Brain microvascular endothelial cell (primary cell): ENCODE measurements around the gene NUCB2.

Experiments
- DNase-seq: peaks from one replicate; pipeline ENCODE4 v3.0.0-alpha.2; 2020
- H3K27ac ChIP-seq: fragments of 250-450 bp; sonication (Bioruptor Pico); 2 replicates; pipeline ENCODE4 v1.5.1; 2020; ENCODE audit warnings: mild to moderate bottlenecking, moderate library complexity
- H3K27me3 ChIP-seq: fragments of 250-450 bp; sonication (Bioruptor Pico); replicated peaks from 2 replicates; pipeline ENCODE4 v1.5.1; 2020; ENCODE audit warnings: mild to moderate bottlenecking
- H3K36me3 ChIP-seq: fragments of 250-450 bp; sonication (Bioruptor Pico); replicated peaks from 2 replicates; pipeline ENCODE4 v1.5.1; 2020; ENCODE audit warnings: mild to moderate bottlenecking
- H3K4me3 ChIP-seq: 2 replicates; pipeline ENCODE4 v1.5.1; 2011; ENCODE audit warnings: low read depth, mild to moderate bottlenecking, control low read depth, low read length, moderate library complexity
- CTCF ChIP-seq: IDR thresholded peaks from 2 replicates; pipeline ENCODE4 v1.5.1; 2011; ENCODE audit warnings: low read depth, mild to moderate bottlenecking, moderate library complexity, low read length, control low read depth, inconsistent platforms; ENCODE audit errors: missing control alignments
- in situ Hi-C: cut with HindIII; loops from 2 replicates; pipeline ENCODE4 v1.10.0; 2017; ENCODE audit warnings: low sequenced_read_pairs, low pct_ligation_motif_present

The NUCB2 gene

DNA sequence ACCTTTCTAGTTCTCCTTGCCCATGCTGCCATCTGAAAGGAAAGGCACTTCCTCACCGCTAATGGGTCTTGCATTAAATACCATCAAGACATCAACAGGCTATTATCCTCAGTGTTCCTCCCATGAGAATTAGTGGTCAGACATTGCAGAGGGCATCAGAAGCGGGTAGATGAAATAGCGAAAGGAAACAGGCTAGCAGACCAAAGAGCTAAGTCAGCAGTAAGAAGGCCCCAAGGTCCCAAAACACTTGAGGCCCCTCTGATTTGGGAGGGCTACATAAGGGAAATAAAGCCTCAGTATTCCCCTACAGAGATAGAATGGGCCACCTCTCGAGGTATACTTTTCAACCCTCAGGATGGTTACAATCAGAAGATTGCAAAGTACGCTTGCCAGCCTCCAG is 99.0 kb downstream of the NUCB2 start:
- TF ChIP-seq CTCF = no peak
- Histone ChIP-seq H3K4me3 (no peak overlapping the region), H3K27ac (no peak overlapping the region), H3K27me3 (no peaks in the 10 kb centered on the region), H3K36me3 (peaks cover 35% of the 10 kb centered on the region)
- in situ Hi-C loops = no loop called here
- DNase-seq = no peak

DNA sequence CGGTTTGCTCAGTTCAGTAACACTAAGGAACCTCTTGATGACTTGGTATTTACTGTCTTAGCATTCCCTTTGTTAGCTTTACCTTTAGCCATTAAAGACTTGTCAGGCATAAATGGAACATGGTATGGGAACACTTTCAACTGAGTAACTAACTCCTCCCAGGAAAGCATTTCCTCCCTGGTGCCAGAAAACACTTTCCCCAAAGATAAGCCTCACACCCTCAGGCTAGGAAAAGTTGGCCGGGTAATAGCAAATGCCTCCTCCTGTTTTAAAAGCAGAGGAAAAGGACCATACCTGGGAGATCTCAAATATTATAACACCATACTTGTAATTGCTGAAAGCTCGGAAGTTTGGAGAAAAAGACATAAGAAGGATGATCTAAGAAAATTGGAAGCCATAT is 100.0 kb downstream of the NUCB2 start:
- Histone ChIP-seq H3K27ac (no peak overlapping the region), H3K4me3 (no peak overlapping the region), H3K27me3 (no peaks in the 10 kb centered on the region), H3K36me3 (peaks cover 28% of the 10 kb centered on the region)
- DNase-seq = no peak
- in situ Hi-C loops = no loop called here
- TF ChIP-seq CTCF = no peak

GRCh38 chr11:17378655-17379054 is 102.1 kb downstream of the NUCB2 start:
- no peak for DNase-seq
- H3K27ac ChIP-seq = no peak overlapping the region
- no peak for TF ChIP-seq CTCF
- in situ Hi-C loops = no loop called here
- H3K27me3 ChIP-seq = no peaks in the 10 kb centered on the region
- H3K4me3 ChIP-seq = no peak overlapping the region
- H3K36me3 ChIP-seq = peaks cover 8% of the 10 kb centered on the region

DNA sequence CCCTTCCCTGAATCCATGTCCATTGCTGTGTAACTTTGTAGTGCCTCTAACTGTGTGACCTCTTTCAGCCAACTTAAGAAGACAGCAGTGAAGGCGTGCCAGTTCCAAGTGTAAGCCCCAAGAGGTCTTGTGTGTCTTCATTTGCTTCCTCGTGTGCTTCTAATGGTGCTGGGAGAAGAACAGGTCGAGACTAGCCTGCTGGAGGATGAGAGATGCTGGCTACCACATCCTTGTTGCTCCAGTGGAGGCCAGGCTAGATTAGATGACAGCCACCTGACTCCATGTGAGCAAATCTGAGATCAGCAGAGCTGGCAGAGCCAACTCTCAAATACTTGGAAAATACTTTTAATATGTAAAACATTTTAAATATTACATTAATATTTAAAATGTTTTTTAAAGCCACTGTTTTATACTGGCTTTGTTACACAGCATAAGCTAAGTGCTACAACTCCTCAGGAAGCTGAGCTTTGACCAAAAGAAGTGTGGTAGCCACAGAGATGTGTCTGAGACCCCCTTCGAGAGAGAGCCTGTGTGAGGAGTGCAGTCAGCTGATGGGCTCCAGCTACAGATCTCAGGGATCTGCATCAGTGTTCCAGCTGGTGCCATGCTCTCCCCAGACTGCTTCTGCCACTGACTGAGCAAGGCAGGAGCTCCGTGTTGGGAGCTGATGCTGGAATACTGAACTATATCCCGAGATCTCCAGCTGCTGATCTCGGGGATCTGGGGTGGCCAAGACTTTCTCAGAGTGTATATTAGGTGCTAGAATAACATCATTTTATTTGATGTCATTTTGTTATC is 103.0 kb downstream of the NUCB2 start:
- H3K27ac ChIP-seq = no peak overlapping the region
- TF ChIP-seq CTCF = no peak
- H3K36me3 ChIP-seq = peaks cover 6% of the 10 kb centered on the region
- DNase-seq = no peak
- no peaks in the 10 kb centered on the region for H3K27me3 ChIP-seq
- H3K4me3 ChIP-seq = no peak overlapping the region
- in situ Hi-C loops = no loop called here

DNA sequence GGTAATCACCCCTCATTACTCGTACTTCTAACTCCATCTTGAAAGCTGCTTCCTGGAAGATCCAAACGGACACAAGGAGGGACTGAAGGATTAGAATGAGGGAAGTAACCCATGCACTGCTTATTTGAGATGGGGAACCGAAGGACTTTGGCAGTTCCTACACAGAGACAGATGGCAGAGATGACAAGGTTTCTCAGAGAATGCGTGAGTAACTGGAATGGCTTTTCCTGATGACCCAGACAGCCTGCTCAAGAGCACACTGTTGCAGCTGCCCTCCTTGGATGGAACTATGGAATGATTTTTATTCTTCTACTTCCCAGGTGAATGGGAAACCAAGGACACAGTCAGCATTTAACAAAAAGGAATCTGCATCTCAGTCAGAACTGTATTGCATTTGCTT is 104.6 kb downstream of the NUCB2 start:
- in situ Hi-C loops = no loop called here
- Histone ChIP-seq H3K4me3 (no peak overlapping the region), H3K36me3 (no peaks in the 10 kb centered on the region), H3K27ac (no peak overlapping the region), H3K27me3 (no peaks in the 10 kb centered on the region)
- peak; percentile 29 for DNase-seq
- TF ChIP-seq CTCF = no peak
